K562 (cell line): ENCODE results near the gene SESN3. TPM values are rescaled to one million over a fixed set of nuclear protein-coding genes. Genes with fewer than 3 reads are reported as not detected.

Experiments
- DDX20 ChIP-seq: fragments of 450-650 bp; IDR thresholded peaks from 2 replicates; pipeline ENCODE4 v1.6.1; 2016; ENCODE audit warnings: missing genetic modification characterization, low read depth, mild to moderate bottlenecking, missing compliant biosample characterization, moderate library complexity
- ELF2 ChIP-seq: fragments of 250-450 bp; sonication (Bioruptor Pico); IDR thresholded peaks from 2 replicates; pipeline ENCODE4 v1.5.0; 2021; ENCODE audit warnings: mild to moderate bottlenecking
- ETV5 ChIP-seq: sonication (generic); formaldehyde crosslinking; IDR thresholded peaks from 2 replicates; pipeline ENCODE4 v1.4.0; 2020; ENCODE audit warnings: low read depth, mild to moderate bottlenecking, missing genetic modification reagents
- FOXP1 ChIP-seq: sonication (generic); formaldehyde crosslinking; IDR thresholded peaks from 2 replicates; pipeline ENCODE4 v1.8.0; 2022; ENCODE audit warnings: mild to moderate bottlenecking, missing genetic modification reagents
- HDAC8 ChIP-seq: fragments of 450-650 bp; IDR thresholded peaks from 2 replicates; pipeline ENCODE4 v1.6.1; 2016; ENCODE audit warnings: mild to moderate bottlenecking, missing genetic modification characterization, moderate library complexity, missing compliant biosample characterization
- MYNN ChIP-seq, 2 experiments: sonication (generic); formaldehyde crosslinking in 1 of 2; IDR thresholded peaks; 2 replicates each; pipeline versions ENCODE4 v1.5.0 to v1.6.1; 2016 to 2020; ENCODE audit warnings: antibody characterized with exemption in 1 of 2, missing genetic modification reagents in 1 of 2
- NEUROD1 ChIP-seq: fragments of 150-350 bp; IDR thresholded peaks from 2 replicates; pipeline ENCODE4 v1.6.1; 2014; ENCODE audit warnings: borderline replicate concordance, low read length, low read depth; ENCODE audit not compliant: partially characterized antibody
- NFE2 ChIP-seq: IDR thresholded peaks from 2 replicates; pipeline ENCODE4 v1.6.1; 2014; ENCODE audit warnings: antibody characterized with exemption, low read depth
- NFRKB ChIP-seq: fragments of 450-650 bp; IDR thresholded peaks from 2 replicates; pipeline ENCODE4 v1.6.1; 2016; ENCODE audit warnings: low read depth
- NR2F6 ChIP-seq: fragments of 450-650 bp; formaldehyde crosslinking; IDR thresholded peaks from 2 replicates; pipeline ENCODE4 v1.4.0; 2020; ENCODE audit warnings: mild to moderate bottlenecking
- SOX6 ChIP-seq: fragments of 450-650 bp; IDR thresholded peaks from 2 replicates; pipeline ENCODE4 v1.6.1; 2014; ENCODE audit warnings: mild to moderate bottlenecking
- TCF7 ChIP-seq: sonication (generic); IDR thresholded peaks from 2 replicates; pipeline ENCODE4 v1.6.1; 2016; ENCODE audit warnings: antibody characterized with exemption, borderline replicate concordance
- TEAD4 ChIP-seq, 2 experiments: sonication (generic) in 1 of 2; formaldehyde crosslinking in 1 of 2; IDR thresholded peaks; 2 replicates each; pipeline versions ENCODE4 v1.6.1 to v1.8.0; 2012 to 2022; ENCODE audit warnings: borderline replicate concordance in 1 of 2, inconsistent platforms in 1 of 2, low read length in 1 of 2, mild to moderate bottlenecking in 1 of 2, missing genetic modification reagents in 1 of 2
- TFAM ChIP-seq: fragments of 250-450 bp; sonication (Bioruptor Pico); conservative IDR thresholded peaks from 2 replicates; pipeline ENCODE4 v1.5.0; 2021; ENCODE audit warnings: mild to moderate bottlenecking, moderate library complexity
- WHSC1 ChIP-seq: IDR thresholded peaks from one replicate; pipeline ENCODE4 v1.6.1; 2012; ENCODE audit warnings: low read length, control low read depth, inconsistent platforms
- ZNF134 ChIP-seq: fragments of 250-450 bp; sonication (Bioruptor Pico); conservative IDR thresholded peaks from 2 replicates; pipeline ENCODE4 v1.4.0; 2020
- ZNF407 ChIP-seq: fragments of 450-650 bp; IDR thresholded peaks from 2 replicates; pipeline ENCODE4 v1.6.1; 2016; ENCODE audit warnings: low read depth
- ZNF717 ChIP-seq: fragments of 250-450 bp; sonication (Bioruptor Pico); IDR thresholded peaks from 2 replicates; pipeline ENCODE4 v1.5.0; 2021
- polyA plus RNA-seq, 8 experiments: library from polyadenylated mRNA; depleted of rRNA in 4 of 8; stranded (reverse) in 5 of 8; unstranded in 3 of 8; fragments of >200 nt; fragmentation: Nextera tagmentation in 2 of 8; fragmentation: Illumina TruSeq in 1 of 8; extraction: Ambion mirVana in 2 of 8; extraction: Trizol in 1 of 8; gene quantifications; 2 replicates each; pipeline versions ENCODE4 v1.2.1 to v1.2.3, GENCODE V29; 2011 to 2014; ENCODE audit warnings: inconsistent platforms in 1 of 8, missing spikeins in 1 of 8
- total RNA-seq, 7 experiments: library from RNA; depleted of rRNA in 6 of 7; stranded (reverse); fragments of >200 nt in 6 of 7; fragmentation: Illumina TruSeq in 2 of 7; extraction: Trizol in 2 of 7; gene quantifications; 2 replicates each; pipeline versions ENCODE4 v1.2.1 to v1.2.3, GENCODE V29; 2011 to 2021; ENCODE audit warnings: low replicate concordance in 1 of 7
- TF ChIP-seq, protein P1 (sequence below): fragments of 450-650 bp; IDR thresholded peaks from 2 replicates; pipeline ENCODE4 v1.6.1; 2016; ENCODE audit warnings: low read depth, mild to moderate bottlenecking, moderate library complexity

The SESN3 gene
- total and polyA plus RNA-seq, 9 of the 15 experiments (the other 6 are each of a cell fraction or from before 2014, with no cell fraction given) = 0.44 to 2.6 (median 1.5) TPM

DNA sequence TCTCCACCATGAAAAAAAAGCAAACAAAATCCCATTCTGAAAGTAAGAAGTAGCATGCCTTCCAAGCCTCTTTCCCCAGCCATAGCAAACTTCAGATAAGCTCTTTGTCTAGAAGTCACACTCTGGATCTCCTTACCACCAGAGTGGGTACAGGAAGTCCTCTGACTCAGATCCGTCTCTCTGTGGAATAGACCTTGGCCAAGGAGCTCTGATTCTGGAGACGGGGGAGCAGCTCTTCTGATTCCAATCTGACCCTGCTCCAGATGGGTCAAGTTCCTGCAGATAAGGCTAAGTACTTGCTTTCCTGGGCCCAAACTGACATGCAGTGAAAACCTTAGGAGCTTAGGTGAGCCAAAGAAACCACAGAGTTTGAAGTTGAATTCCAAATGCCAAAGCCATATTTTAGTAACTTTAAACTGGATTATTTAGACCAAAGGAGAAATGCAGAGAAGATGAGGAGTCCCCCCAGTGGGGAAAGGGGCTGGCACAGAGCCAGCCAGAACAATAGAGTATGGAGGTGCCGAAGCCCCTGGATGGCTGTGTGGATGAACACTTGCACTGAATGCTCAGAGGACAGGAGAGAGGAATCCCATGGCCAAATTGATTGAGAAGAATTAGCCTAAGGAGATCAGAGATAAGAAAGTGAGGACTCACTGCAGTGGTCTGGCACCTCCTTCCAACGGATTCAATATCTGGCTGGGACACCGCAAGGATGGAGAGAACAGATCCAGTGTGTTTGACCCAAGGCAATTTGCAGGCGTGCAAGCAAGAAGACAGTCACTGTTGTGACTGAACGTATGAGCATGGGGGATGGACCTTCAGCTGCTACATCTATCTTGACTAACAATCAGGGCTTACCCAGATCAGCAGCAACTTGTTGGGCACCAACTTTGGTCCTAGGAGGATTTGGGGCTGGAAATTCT, 86.4 kb downstream of the SESN3 start (continued):
- TF ChIP-seq ZNF407 (no peak), ETV5 (CRISPR knock-in tag) (peak; percentile 15; the same call in 1 of the 2 replicates), NFRKB (no peak), NEUROD1 (no peak), ELF2 (no peak), TEAD4 (IDR thresholded peaks at IDR 0.05; ENCODE audit: low read length) (peak; percentile 71), TEAD4 (CRISPR knock-in tag; IDR thresholded peaks at IDR 0.05; ENCODE audit: borderline replicate concordance) (no peak), SOX6 (peak; percentile 28; the same call in 1 of the 2 replicates), MYNN (IDR thresholded peaks at IDR 0.05) (0 out of 2 replicates have a peak, but pooled peaks have one; percentile 41), MYNN (CRISPR knock-in tag; IDR thresholded peaks at IDR 0.05) (no peak), NFE2 (0 out of 2 replicates have a peak, but pooled peaks have one; percentile 32), WHSC1 (no peak), ZNF717 (no peak), DDX20 (tag) (no peak), FOXP1 (no peak), NR2F6 (0 out of 2 replicates have a peak, but pooled peaks have one; percentile 43), TFAM (CRISPR knock-in tag) (no peak), TCF7 (no peak), HDAC8 (no peak), ZNF134 (CRISPR knock-in tag) (no peak)
- TF ChIP-seq, protein P1, sequence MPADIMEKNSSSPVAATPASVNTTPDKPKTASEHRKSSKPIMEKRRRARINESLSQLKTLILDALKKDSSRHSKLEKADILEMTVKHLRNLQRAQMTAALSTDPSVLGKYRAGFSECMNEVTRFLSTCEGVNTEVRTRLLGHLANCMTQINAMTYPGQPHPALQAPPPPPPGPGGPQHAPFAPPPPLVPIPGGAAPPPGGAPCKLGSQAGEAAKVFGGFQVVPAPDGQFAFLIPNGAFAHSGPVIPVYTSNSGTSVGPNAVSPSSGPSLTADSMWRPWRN = 0 out of 2 replicates have a peak, but pooled peaks have one; percentile 24
